Endometrium (tissue), 2 donors: ENCODE results near the gene BAMBI.
A peak's percentile ranks its signal among the peaks of the same experiment; 100 is the strongest.
"Not testable (repeated sequence)": the region's sequence is repeated elsewhere in the genome, so short reads cannot be mapped to it uniquely, and the experiment has no call there.

Source experiments
- FAIRE-seq: peaks from 2 replicates; lab custom pipeline; 2012; peaks lifted over from hg19 to GRCh38; lab: Jason Lieb, UNC
- donor health status: control.
- donor health status: control.

Gene BAMBI

GRCh38 chr10:28676968-28677887 lies at the start of gene BAMBI:
Gene BAMBI (plus strand): TSS chr10:28677521. CDS start chr10:28677898, 377 bp downstream.
- FAIRE-seq: no peak

GRCh38 chr10:28628184-28628893 lies 49.0 kb upstream of the BAMBI start:
- FAIRE-seq: no peak

- FAIRE-seq: no peak
Measured at GRCh38 chr10:28631896-28632583, 45.3 kb upstream of the BAMBI start.

GRCh38 chr10:28632584-28632945 lies 44.8 kb upstream of the BAMBI start:
- no peak for FAIRE-seq

DNA sequence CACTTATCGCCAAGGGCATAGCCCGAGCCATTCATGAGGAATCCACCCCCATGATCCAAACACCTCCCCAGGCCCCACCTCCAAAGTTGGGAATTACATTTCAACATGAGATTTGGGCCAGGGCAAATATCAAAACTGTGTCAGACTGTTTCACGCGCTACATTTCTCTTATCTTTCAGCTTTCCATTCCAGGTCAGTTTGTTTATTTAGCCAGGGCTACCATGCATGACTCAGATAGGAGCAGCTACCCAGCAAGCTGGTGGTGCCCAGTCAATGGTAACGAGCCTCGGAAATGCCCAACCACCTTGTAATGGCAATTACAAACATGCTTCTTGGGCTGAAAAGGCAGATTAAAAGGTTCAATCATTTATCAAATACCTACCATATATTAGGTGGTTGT lies 43.6 kb upstream of the BAMBI start:
- no peak for FAIRE-seq

GRCh38 chr10:28637346-28637745 lies 40.0 kb upstream of the BAMBI start:
- FAIRE-seq: no peak

DNA sequence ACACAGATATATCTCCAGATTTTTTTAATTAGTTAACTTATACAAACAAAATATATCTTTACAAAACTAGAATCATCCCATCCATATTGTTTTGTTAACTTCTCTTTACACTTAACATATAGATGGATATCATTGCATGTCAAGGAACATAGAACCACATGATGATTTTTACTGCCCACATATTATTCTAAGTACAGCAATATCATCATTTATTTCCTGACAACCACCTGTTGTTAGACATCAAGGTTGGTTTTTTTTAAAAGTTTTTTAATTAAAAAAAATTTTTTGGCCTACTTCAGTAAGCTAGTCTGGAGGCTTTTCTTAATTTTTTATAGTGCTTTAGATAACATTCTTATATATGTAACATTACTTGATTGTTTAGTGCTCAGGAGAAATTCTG lies 38.9 kb upstream of the BAMBI start:
- FAIRE-seq: no peak

GRCh38 chr10:28640551-28640950 lies 36.8 kb upstream of the BAMBI start:
- no peak for FAIRE-seq

- no peak for FAIRE-seq
Measured at GRCh38 chr10:28644647-28645046, 32.7 kb upstream of the BAMBI start.

DNA sequence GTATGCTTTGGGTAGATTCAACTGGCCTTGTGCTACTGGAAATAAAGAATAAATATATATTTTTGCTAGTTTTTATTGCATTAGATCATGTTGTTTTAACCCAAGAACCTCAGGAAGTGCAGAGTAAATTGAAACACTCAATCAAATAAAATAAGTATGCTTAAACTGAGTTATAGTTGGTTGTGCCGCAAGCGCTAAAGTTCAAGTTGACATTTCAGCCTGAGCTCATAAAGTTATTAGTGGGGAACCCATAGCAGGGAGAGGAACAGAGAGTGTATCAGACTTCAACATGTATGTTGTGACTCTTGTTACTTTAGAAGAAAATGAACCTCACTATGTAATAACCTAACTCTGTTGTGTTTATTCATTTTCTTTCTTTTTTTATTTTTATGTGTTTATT lies 25.2 kb upstream of the BAMBI start:
- no peak for FAIRE-seq

- no peak for FAIRE-seq
Measured at GRCh38 chr10:28652703-28653102, 24.6 kb upstream of the BAMBI start.

GRCh38 chr10:28658824-28659223 lies 18.5 kb upstream of the BAMBI start:
- FAIRE-seq: not testable (repeated sequence)

DNA sequence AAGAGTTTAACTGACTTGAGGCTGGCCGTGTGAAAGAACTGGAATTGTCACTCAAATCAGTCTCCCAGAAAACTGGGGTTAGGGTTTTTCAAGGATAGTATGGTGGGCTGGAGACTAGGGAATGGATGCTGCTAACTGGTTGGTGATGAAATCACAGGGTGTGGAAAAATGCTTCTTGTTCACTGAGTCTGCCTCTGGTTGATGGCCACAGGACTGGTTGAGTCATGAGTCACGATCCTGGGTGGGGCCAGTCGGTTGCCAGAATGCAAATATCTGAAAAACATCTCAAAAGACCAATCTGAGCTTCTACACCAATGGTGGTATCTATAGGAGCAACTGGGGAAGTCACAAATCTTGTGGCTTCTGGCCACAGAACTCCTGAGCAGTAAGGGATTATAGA lies 16.3 kb upstream of the BAMBI start:
- FAIRE-seq: no peak

DNA sequence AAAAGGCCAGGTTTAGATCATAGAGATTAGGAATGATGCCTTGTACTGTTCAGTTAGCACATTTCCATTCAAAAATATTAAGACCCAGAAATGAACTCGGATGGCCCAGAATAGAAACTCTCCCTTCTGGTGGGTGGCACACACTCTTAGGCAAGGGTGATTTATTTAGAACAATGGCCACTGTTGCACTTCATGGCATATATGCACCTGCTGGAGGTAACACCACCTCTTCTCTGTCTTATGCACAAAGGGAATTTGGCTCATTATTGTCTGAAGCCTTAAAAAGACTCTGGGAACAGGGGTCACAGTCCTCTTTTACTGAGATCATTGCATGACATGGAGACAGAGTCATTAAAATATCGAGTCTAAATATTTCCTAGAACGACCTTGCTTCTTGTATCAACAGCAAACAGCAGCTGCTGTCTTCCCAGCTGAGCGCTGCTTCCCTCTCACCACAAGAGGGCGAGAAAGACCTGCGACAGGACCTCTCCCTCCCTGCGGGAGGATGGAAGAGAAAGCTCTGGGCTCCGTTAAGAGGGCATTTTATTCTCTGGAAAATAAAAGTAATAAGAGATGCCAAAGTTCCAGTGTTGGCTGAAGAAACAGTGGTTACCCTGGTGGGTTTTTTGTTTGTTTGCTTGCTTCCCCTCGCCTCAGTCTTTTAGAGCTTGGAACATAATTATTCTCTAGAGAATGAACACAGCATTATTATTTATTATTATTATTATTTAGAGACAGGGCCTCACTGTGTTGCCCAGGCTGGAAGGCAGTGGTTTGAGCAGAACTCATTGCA lies 13.5 kb upstream of the BAMBI start:
- peak; percentile 92 for FAIRE-seq

- FAIRE-seq: no peak
Measured at GRCh38 chr10:28664369-28664740, 13.0 kb upstream of the BAMBI start.

GRCh38 chr10:28666751-28667467 lies 10.4 kb upstream of the BAMBI start:
- FAIRE-seq: no peak

DNA sequence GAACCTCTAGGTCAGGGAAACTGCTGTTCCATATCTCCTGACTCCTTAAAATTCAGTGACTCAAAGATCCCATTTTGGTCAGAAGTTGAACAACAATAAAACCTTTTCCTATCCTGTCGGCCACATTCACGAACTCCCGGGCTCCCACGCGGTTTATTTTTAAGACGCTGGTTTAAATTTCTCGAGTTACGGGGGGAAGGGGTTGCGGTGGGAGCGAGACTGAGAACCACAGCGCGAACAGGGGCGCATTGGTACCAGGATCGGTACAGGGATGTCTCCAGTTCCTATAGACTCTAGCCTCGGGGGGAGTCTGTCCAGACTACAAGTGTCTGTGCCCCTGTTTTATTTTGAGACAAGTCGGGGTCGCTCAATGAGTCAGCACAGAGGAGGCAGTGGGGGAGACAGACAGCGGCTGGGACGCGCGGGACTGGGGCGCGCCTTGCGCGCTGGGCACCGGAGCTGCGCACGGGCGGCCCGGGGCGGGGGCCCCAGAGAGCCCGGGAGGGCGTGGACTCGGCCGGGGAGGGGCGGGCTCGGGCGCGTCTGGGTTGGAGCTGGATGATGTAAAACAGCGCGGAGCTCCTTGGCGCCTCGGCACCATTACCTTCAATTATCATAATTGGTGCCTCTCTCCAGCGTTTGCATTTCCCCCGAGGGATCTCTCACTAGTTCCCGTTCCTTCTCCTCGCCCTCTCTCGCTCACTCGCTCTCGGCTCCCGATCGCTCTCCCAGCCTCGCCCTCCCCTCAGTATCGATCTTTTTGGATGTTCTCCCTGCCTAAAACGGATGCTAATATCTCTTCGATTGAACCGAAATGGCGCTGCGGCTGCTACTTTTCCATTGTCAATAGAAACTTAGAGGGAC lies 8.7 kb upstream of the BAMBI start:
- no peak for FAIRE-seq

- FAIRE-seq: no peak
Measured at GRCh38 chr10:28669227-28670173, 7.8 kb upstream of the BAMBI start.

- no peak for FAIRE-seq
Measured at GRCh38 chr10:28674782-28675181, 2.5 kb upstream of the BAMBI start.
